H1 (cell line): ENCODE results near the gene SNORC. TPM values are rescaled to one million over a fixed set of nuclear protein-coding genes. Genes with fewer than 3 reads are reported as not detected.

ENCODE experiments used
- BRCA1 ChIP-seq: IDR thresholded peaks from 2 replicates; pipeline ENCODE4 v1.6.1; 2012; ENCODE audit warnings: low read depth, low read length, improper control_type of control experiment
- KDM4A ChIP-seq: IDR thresholded peaks from one replicate; pipeline ENCODE4 v1.7.1; 2012; ENCODE audit warnings: low read depth, mild to moderate bottlenecking, moderate library complexity, low read length, inconsistent platforms; ENCODE audit not compliant: severe bottlenecking
- RXRA ChIP-seq: IDR thresholded peaks from 2 replicates; pipeline ENCODE4 v1.6.1; 2011; ENCODE audit warnings: low read depth, mild to moderate bottlenecking, low read length, moderate library complexity; ENCODE audit not compliant: insufficient read depth
- SIRT6 ChIP-seq: IDR thresholded peaks from one replicate; pipeline ENCODE4 v1.7.1; 2012; ENCODE audit warnings: low read length, inconsistent platforms
- polyA plus RNA-seq, 7 experiments: library from polyadenylated mRNA; depleted of rRNA in 3 of 7; stranded (reverse) in 5 of 7; unstranded in 2 of 7; fragments of >200 nt in 5 of 7; fragments of 200-250 nt in 2 of 7; gene quantifications; 1 replicate in 5 of 7; 2 replicates in 1 of 7; 4 replicates in 1 of 7; pipeline versions ENCODE4 v1.2.1 to v1.2.3, GENCODE V29; 2011 to 2013; ENCODE audit warnings: missing spikeins in 2 of 7, mixed read lengths in 2 of 7
- total RNA-seq: library from RNA; stranded (reverse); fragmentation: NEBNext Ultra II Directional; extraction: Animal tissue kit (Norgen Biotek cat#: 25700); gene quantifications from 2 replicates; pipeline ENCODE4 v1.2.1, GENCODE V29; 2021

Gene SNORC
- total and polyA plus RNA-seq, 2 of the 8 experiments (the other 6 are each of a cell fraction or from before 2014, with no cell fraction given) = 1.6 to 1.8 TPM

DNA sequence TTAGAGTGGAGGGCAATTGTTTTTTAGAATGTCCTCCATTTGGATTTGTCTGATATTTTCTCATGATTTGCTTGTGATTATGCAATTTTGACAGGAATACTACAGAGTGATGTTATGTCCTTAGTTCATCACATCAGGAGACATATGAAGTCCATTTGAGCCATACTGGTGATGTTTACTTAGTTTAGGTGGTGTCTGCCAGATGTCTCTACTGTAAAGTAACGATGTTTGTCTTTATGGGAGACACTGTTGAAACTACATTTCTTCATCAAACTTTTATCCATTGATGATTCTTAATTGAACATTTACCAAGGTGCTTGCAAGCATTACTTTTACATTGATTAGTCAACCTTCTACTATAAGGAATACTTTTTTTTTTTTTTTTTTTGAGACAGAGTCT lies 4.9 kb upstream of the SNORC start (continued):
- TF ChIP-seq KDM4A = no peak
- TF ChIP-seq RXRA = no peak
- no peak for TF ChIP-seq BRCA1
- TF ChIP-seq SIRT6 = no peak
